Muscle layer of colon (tissue), 2 donors: ENCODE data around the gene OR52I2.

Experiments used
- H3K27ac ChIP-seq: one replicate; pipeline ENCODE4 v1.7.0; 2013; ENCODE audit warnings: low read depth, mild to moderate bottlenecking, low read length, moderate library complexity
- H3K27me3 ChIP-seq, 2 donors: one replicate each; pipeline ENCODE4 v1.7.0; 2013; ENCODE audit warnings: low read length in 2 of 2, mild to moderate bottlenecking in 2 of 2; ENCODE audit not compliant: insufficient read depth in 2 of 2, control insufficient read depth in 1 of 2
- H3K36me3 ChIP-seq: one replicate; pipeline ENCODE4 v1.7.0; 2013; ENCODE audit warnings: mild to moderate bottlenecking, low read length; ENCODE audit not compliant: insufficient read depth
- H3K4me1 ChIP-seq: one replicate; pipeline ENCODE4 v1.7.0; 2013; ENCODE audit warnings: mild to moderate bottlenecking, low read length; ENCODE audit not compliant: insufficient read depth
- H3K4me3 ChIP-seq, 2 donors: one replicate each; pipeline ENCODE4 v1.7.0; 2013; ENCODE audit warnings: low read length in 2 of 2, low read depth in 1 of 2, mild to moderate bottlenecking in 1 of 2, moderate library complexity in 1 of 2
- H3K9ac ChIP-seq: one replicate; pipeline ENCODE4 v1.7.0; 2013; ENCODE audit warnings: low read length
- H3K9me3 ChIP-seq: one replicate; pipeline ENCODE4 v1.7.0; 2013; ENCODE audit warnings: mild to moderate bottlenecking, low read length
- donor health status: abdominal sarcoma.
- donor health status: Adenocarcinoma of cecum.

OR52I2 gene

DNA sequence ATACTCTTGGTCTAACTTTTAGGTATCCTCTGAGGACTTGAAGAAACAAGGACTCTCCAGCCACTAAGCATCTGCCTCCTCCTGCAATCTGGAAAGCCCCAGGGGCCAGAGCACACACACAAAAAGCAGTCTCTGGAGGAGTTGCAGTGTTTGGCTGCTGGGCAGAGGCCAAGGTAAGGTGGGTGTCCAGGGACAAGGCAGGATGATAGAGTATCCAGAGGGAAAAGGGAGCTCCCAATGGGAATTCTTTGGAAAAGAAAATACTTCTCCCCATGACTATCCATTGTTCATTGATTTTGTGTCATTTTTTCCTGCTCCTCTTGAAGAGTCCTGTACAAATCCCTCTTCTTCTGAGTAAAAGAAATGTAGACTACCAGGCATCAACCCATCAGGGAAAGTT, at the start of gene OR52I2:
OR52I2 (plus strand) TSS at position 301 of the 400 bp plus-strand sequence.
- no peaks in the 10 kb centered on the region for H3K36me3 ChIP-seq
- no peaks in the 10 kb centered on the region for H3K9me3 ChIP-seq
- no peak within 1 kb of the TSS for H3K27ac ChIP-seq
- no peak within 1 kb of the TSS for H3K4me3 ChIP-seq
- no peaks in the 10 kb centered on the region for H3K27me3 ChIP-seq
- H3K4me1 ChIP-seq: no peaks in the 10 kb centered on the region
- H3K9ac ChIP-seq: no peak within 1 kb of the TSS

DNA sequence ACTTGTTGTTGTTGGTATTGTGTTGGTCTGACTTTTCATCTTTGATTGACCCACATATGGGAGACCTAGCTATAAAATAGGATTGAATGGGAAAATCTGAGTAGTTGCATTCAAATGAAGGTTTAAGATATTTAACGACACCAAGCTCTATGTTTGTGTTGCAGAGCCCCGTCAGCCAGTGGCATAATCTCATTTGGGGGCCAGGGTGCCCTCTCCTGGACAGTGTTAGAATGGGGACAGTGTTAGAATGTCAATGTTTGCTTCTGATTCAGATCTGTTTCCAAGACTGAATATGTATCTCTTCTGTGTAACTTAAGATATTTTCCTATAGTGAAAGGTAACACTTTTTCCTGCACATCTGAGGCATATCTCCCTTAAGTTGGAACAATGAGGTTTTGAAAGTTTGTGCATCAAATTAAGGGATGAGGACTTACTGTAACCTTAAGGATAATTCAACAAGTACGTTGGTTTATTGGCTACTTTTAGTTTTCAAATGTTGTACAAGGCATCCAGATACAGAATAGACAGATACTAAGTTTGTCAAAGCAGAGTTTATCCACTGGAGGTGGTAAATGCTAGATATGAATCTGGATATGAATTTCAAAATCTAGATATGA, 41.8 kb upstream of the OR52I2 start:
- H3K4me1 ChIP-seq: no peaks in the 10 kb centered on the region
- H3K27ac ChIP-seq: no peak overlapping the region
- no peak overlapping the region for H3K4me3 ChIP-seq
- no peaks in the 10 kb centered on the region for H3K36me3 ChIP-seq
- H3K27me3 ChIP-seq: no peaks in the 10 kb centered on the region
- H3K9ac ChIP-seq: no peak overlapping the region
- no peaks in the 10 kb centered on the region for H3K9me3 ChIP-seq

DNA sequence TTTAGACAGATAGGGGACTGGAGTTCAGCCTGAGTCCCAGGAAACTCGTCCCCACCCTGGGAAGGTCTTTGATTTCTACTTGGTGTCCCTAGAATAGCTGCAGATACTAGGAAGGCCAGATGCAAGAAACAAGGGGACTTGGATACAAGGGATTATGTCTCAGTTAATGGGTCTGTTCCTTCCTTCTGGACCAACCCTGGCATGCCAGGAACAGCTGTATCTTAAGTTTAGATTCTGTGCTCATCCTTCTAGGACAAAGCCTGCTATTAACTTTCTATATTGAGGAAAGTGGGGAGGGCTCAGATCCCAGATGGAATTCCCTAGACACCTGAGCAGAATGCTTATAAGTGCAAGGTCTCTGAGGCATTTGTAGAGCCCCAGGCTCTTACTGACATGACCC, 40.5 kb upstream of the OR52I2 start:
- no peaks in the 10 kb centered on the region for H3K36me3 ChIP-seq
- no peak overlapping the region for H3K27ac ChIP-seq
- H3K9ac ChIP-seq: no peak overlapping the region
- H3K27me3 ChIP-seq: no peaks in the 10 kb centered on the region
- no peak overlapping the region for H3K4me3 ChIP-seq
- no peaks in the 10 kb centered on the region for H3K4me1 ChIP-seq
- no peaks in the 10 kb centered on the region for H3K9me3 ChIP-seq

DNA sequence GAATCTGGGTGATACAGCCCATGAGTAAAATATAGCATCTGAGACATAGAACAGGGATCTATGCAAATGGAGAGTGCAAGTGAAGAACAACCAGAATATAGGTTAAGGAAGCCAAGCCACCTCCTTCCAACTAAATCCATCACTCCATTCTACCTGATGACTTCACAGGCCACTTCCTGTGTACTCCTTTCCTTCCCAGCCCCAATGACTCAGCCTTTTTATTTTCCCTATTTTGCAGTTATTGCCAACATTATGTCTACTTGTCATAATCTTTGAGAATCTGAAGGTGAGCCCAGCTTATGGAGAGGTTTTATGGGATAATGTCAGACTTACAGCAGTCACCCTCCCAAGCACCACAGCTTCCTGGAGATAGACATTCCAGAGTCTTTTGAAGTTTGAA, 38.0 kb upstream of the OR52I2 start:
- Histone ChIP-seq H3K27ac (no peak overlapping the region), H3K4me1 (no peaks in the 10 kb centered on the region), H3K4me3 (no peak overlapping the region), H3K9ac (no peak overlapping the region), H3K36me3 (no peaks in the 10 kb centered on the region), H3K9me3 (no peaks in the 10 kb centered on the region), H3K27me3 (no peaks in the 10 kb centered on the region)

DNA sequence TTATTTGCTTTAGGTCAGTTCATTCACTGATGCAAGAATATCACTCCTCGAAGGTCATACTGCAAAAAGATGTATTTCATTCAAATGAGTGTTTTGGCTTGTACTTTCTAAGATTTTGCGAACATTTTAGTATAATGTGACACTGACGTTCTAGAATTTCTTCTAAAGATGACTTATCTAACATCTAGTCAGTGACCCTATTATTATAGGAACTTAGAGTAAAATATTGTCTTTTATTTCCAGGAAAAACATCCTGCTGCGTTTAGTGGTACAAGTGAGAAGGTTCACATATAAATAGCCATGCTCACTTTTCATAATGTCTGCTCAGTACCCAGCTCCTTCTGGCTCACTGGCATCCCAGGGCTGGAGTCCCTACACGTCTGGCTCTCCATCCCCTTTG, 36.7 kb upstream of the OR52I2 start, which contains the start of gene OR52M1:
OR52M1 (plus strand) TSS at position 301 of the 400 bp plus-strand sequence; CDS start at position 301, 0 bp downstream.
- Histone ChIP-seq H3K9me3 (no peaks in the 10 kb centered on the region), H3K36me3 (no peaks in the 10 kb centered on the region), H3K4me1 (no peaks in the 10 kb centered on the region), H3K4me3 (no peak within 1 kb of the TSS), H3K27ac (no peak within 1 kb of the TSS), H3K9ac (no peak within 1 kb of the TSS), H3K27me3 (no peaks in the 10 kb centered on the region)

DNA sequence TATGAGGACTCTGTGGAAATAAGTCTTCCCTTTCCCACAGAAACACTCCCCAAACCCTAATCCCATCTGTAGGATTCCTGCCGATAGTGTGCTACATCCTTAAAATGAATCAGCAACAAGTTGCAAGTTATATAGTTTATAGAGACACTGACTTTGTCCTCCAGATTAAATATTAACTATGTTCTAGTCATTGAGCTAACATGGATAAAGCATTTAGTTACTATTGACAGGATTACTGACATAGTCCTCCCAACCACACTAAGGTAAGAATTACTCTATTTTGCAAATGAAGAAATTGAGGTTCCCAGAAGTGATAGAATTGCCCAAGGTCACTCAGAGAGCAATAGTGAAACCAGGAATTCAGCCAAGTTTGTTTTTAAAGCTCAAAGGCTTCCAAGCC, 34.7 kb upstream of the OR52I2 start:
- H3K9me3 ChIP-seq: no peaks in the 10 kb centered on the region
- no peak overlapping the region for H3K27ac ChIP-seq
- no peak overlapping the region for H3K4me3 ChIP-seq
- no peak overlapping the region for H3K9ac ChIP-seq
- no peaks in the 10 kb centered on the region for H3K27me3 ChIP-seq
- no peaks in the 10 kb centered on the region for H3K4me1 ChIP-seq
- no peaks in the 10 kb centered on the region for H3K36me3 ChIP-seq

DNA sequence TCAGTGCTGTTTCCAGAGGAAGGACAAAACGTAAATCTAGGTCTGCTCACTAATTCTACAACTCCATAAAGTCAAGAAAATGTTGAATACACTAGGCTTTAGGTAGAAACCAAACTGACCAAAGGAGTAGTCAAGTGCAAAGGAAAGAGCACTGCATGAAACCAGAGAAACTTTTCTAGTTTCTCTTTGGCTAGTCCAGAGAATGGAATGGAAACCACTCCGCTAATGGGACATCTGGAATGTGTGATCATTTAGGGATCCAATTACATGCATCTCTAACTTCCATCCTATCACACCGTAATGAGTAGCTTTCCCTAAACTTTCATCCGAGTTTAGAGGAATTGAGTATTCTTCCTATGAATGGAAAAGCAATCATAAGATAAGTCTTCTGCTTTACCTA, 34.1 kb upstream of the OR52I2 start:
- no peaks in the 10 kb centered on the region for H3K4me1 ChIP-seq
- H3K9ac ChIP-seq: no peak overlapping the region
- no peaks in the 10 kb centered on the region for H3K9me3 ChIP-seq
- no peak overlapping the region for H3K4me3 ChIP-seq
- H3K36me3 ChIP-seq: no peaks in the 10 kb centered on the region
- no peaks in the 10 kb centered on the region for H3K27me3 ChIP-seq
- no peak overlapping the region for H3K27ac ChIP-seq

DNA sequence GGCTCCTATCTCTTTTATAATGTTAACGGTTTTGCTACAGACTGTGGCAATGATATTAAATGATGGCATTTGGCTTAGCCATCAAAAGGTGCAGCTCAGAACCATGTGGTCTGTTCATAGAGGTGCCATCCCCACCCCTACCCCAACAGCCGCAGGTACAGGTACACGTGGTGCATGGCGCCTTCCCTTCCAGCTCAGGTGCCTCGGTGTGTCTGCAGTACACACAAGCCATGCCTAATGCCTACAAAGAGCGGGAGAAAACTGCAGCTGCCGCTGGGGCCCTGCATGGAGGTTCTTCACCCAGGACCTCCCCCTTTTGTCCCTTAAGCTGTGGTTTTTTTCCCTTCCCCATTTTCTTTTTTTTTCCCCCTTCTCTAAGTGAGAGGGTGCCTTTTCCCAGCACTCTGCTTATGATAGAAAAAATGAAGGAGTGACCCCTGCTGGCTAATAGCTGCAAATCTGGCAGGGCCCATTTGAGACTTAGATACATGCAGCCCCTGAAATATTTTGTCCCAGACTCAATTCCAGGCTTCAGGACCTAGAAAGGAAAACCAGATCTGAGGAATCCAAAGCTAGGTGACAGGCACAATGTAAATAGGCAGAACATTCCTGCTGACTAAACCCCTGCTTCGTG, 30.1 kb upstream of the OR52I2 start:
- Histone ChIP-seq H3K27me3 (no peaks in the 10 kb centered on the region), H3K4me3 (no peak overlapping the region), H3K9me3 (no peaks in the 10 kb centered on the region), H3K36me3 (no peaks in the 10 kb centered on the region), H3K9ac (no peak overlapping the region), H3K4me1 (no peaks in the 10 kb centered on the region), H3K27ac (no peak overlapping the region)

DNA sequence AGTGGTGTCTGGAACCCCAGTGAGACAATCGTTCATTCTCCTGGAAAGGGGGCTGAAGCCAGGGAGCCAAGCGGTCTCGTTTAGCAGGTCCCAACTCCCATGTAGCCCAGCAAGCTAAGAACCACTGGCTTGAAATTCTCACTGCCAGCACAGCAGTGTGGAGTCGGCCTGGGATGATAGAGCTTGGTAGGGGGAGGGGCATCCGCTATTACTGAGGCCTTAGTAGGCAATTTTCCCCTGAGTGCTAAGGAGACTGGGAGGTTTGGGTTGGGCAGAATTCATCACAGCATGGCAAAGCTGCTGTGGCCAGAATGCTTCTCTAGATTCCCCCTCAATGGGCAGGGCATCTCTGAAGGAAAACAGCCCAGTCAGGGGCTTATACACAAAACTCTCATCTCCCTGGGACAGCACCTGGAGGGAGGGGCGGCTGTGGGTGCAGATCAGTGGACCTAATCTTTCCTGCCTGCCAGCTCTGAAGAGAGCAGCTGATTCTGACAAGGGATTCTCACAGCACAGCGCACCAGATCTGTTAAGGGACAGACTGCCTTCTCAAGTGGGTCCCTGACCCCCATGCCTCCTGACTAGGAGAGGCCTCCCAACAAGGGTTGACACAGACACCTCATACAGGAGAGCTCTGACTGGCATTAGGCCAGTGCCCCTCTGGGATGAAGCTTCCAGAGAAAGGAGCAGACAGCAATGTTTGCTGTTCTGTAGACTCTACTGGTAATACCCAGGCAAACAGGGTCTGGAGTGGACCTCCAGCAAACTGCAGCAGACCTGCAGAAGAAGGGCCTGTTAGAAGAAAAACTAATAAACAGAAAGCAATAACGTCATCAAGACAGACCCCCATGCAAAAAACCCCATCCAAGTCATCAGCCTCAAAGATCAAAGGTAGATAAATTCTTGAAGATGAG, 21.8 kb upstream of the OR52I2 start:
- no peak overlapping the region for H3K27ac ChIP-seq
- no peaks in the 10 kb centered on the region for H3K36me3 ChIP-seq
- no peak overlapping the region for H3K4me3 ChIP-seq

DNA sequence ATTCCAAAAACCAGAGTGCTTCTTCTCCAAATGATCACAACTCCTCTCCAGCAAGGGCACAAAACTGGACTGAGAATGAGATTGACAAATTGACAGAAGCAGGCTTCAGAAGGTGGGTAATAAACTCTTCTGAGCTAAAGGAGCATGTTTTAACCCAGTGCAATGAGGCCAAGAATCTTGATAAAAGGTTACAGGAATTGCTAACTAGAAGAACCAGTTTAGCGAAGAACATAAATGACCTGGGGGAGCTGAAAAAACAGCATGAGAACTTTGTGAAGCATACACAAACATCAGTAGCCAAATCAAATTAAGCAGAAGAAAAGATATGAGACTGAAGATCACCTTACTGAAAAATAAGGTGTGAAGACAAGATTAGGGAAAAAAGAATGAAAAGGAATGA, 21.1 kb upstream of the OR52I2 start:
- no peaks in the 10 kb centered on the region for H3K9me3 ChIP-seq
- no peaks in the 10 kb centered on the region for H3K4me1 ChIP-seq
- no peaks in the 10 kb centered on the region for H3K27me3 ChIP-seq
- no peaks in the 10 kb centered on the region for H3K36me3 ChIP-seq
- H3K27ac ChIP-seq: no peak overlapping the region
- no peak overlapping the region for H3K9ac ChIP-seq
- no peak overlapping the region for H3K4me3 ChIP-seq

More for the DNA sequence above, 21.8 kb upstream of the OR52I2 start:
- Histone ChIP-seq H3K9me3 (no peaks in the 10 kb centered on the region), H3K9ac (no peak overlapping the region), H3K27me3 (no peaks in the 10 kb centered on the region), H3K4me1 (no peaks in the 10 kb centered on the region)

DNA sequence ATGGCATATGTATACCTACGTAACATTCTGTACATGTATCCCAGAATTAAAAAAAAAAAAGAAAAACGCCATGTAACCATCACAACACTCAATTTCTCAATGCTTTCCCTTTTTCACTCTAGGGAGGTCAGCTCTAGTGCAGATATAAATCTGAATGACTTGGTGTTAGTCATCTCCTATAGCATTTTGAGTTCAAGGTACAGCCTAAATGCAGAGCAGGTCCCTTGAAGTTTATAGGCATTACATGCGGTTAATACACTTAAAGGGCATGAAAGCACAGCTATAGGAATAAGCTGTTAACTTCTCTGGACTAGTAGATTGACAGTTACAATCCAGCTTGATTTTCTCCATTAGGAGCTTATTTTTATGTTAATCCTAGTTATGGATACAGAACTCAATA, 16.2 kb upstream of the OR52I2 start:
- Histone ChIP-seq H3K9ac (no peak overlapping the region), H3K27me3 (no peaks in the 10 kb centered on the region), H3K27ac (no peak overlapping the region), H3K4me3 (no peak overlapping the region), H3K36me3 (no peaks in the 10 kb centered on the region), H3K4me1 (no peaks in the 10 kb centered on the region), H3K9me3 (no peaks in the 10 kb centered on the region)
